IMR-90 (cell line): ENCODE data around the gene ZNF385B. TPM values are rescaled to one million over a fixed set of nuclear protein-coding genes. Genes with fewer than 3 reads are reported as not detected.

Experiments used
- ATAC-seq: fragments of 200-7000 bp; cut with Tn5 transposase; 2 replicates; pipeline ENCODE4 v1.9.1; 2020; ENCODE audit warnings: low read depth, mild to moderate bottlenecking, moderate library complexity
- BruUV-seq: library from RNA; stranded (reverse); fragments of 400-500 nt; replicated peaks from 2 replicates; lab custom pipeline; 2021; lab: Mats Ljungman, UMichigan
- CTCF ChIA-PET: fragments of 300-600 bp; formaldehyde crosslinking; extraction: SDS; loops from one replicate; lab custom pipeline; 2021; ENCODE audit warnings: antibody characterized with exemption; lab: Yijun Ruan, JAX
- POLR2A ChIA-PET: fragments of 300-600 bp; sonication (Branson Sonifier 250); formaldehyde crosslinking; loops from one replicate; lab custom pipeline; 2022; ENCODE audit warnings: antibody characterized with exemption; ENCODE audit not compliant: unreplicated experiment; lab: Charles Lee
- DNase-seq: peaks from one replicate; pipeline ENCODE4 v3.0.0; 2013
- H2AFZ ChIP-seq: replicated peaks from 2 replicates; pipeline ENCODE3; 2013; ENCODE audit warnings: low read length, mild to moderate bottlenecking; ENCODE audit not compliant: poor library complexity
- H2AK5ac ChIP-seq: 2 replicates; pipeline ENCODE4 v1.6.1; 2013; ENCODE audit warnings: low read depth, low read length, inconsistent platforms
- H2AK9ac ChIP-seq: replicated peaks from 2 replicates; pipeline ENCODE3; 2013; ENCODE audit warnings: mild to moderate bottlenecking, low read depth, low read length, moderate library complexity; ENCODE audit not compliant: poor library complexity
- H2BK120ac ChIP-seq: 2 replicates; pipeline ENCODE4 v1.6.1; 2013; ENCODE audit warnings: low read depth, low read length, inconsistent platforms
- H2BK15ac ChIP-seq: 3 replicates; pipeline ENCODE4 v1.6.1; 2013; ENCODE audit warnings: low read depth, low read length, inconsistent platforms
- H2BK20ac ChIP-seq: 2 replicates; pipeline ENCODE4 v1.6.1; 2013; ENCODE audit warnings: low read depth, mild to moderate bottlenecking, inconsistent platforms, low read length, moderate library complexity
- H2BK5ac ChIP-seq: 2 replicates; pipeline ENCODE4 v1.6.1; 2013; ENCODE audit warnings: mild to moderate bottlenecking, low read depth, low read length, inconsistent platforms; ENCODE audit not compliant: poor library complexity, severe bottlenecking
- H3K14ac ChIP-seq: replicated peaks from 2 replicates; pipeline ENCODE4 v1.6.1; 2013; ENCODE audit warnings: low read depth, low read length, inconsistent platforms
- H3K18ac ChIP-seq: 2 replicates; pipeline ENCODE4 v1.6.1; 2013; ENCODE audit warnings: low read depth, low read length, control low read depth
- H3K23ac ChIP-seq: 2 replicates; pipeline ENCODE4 v1.6.1; 2013; ENCODE audit warnings: low read depth, low read length, inconsistent platforms
- H3K27ac ChIP-seq: 2 replicates; pipeline ENCODE4 v1.5.1; 2013; ENCODE audit warnings: mild to moderate bottlenecking, control low read depth, low read length; ENCODE audit not compliant: insufficient read depth
- H3K27me3 ChIP-seq: 2 replicates; pipeline ENCODE4 v1.6.1; 2013; ENCODE audit warnings: low read length; ENCODE audit not compliant: control insufficient read depth, insufficient read depth
- H3K36me3 ChIP-seq: 2 replicates; pipeline ENCODE4 v1.6.1; 2013; ENCODE audit warnings: low read length, mixed read lengths; ENCODE audit not compliant: control insufficient read depth, insufficient read depth
- H3K4ac ChIP-seq: 2 replicates; pipeline ENCODE4 v1.6.1; 2013; ENCODE audit warnings: low read depth, low read length, inconsistent platforms
- H3K4me1 ChIP-seq: 2 replicates; pipeline ENCODE4 v1.6.1; 2013; ENCODE audit warnings: low read length, mixed read lengths; ENCODE audit not compliant: control insufficient read depth, insufficient read depth
- H3K4me2 ChIP-seq: 2 replicates; pipeline ENCODE4 v1.6.1; 2013; ENCODE audit warnings: low read depth, mild to moderate bottlenecking, control low read depth, low read length, moderate library complexity
- H3K4me3 ChIP-seq: 2 replicates; pipeline ENCODE4 v1.5.1; 2013; ENCODE audit warnings: low read depth, mild to moderate bottlenecking, control low read depth, low read length, moderate library complexity; ENCODE audit not compliant: insufficient read depth
- H3K56ac ChIP-seq: 2 replicates; pipeline ENCODE4 v1.6.1; 2013; ENCODE audit warnings: low read length, inconsistent platforms; ENCODE audit not compliant: insufficient read depth; ENCODE audit errors: extremely low read depth
- H3K79me1 ChIP-seq, 2 experiments: 2 replicates each; pipeline ENCODE4 v1.6.1; 2013; ENCODE audit warnings: low read length in 2 of 2, inconsistent platforms in 1 of 2, low read depth in 1 of 2
- H3K9ac ChIP-seq: 2 replicates; pipeline ENCODE4 v1.6.1; 2013; ENCODE audit warnings: low read depth, low read length, control low read depth
- H3K9me1 ChIP-seq: 2 replicates; pipeline ENCODE4 v1.6.1; 2013; ENCODE audit warnings: low read length, inconsistent platforms; ENCODE audit not compliant: insufficient read depth
- H3K9me3 ChIP-seq: 2 replicates; pipeline ENCODE4 v1.6.1; 2013; ENCODE audit warnings: low read length; ENCODE audit not compliant: control insufficient read depth, insufficient read depth
- H4K20me1 ChIP-seq: 2 replicates; pipeline ENCODE4 v1.6.1; 2013; ENCODE audit warnings: low read length, inconsistent platforms; ENCODE audit not compliant: insufficient read depth
- H4K5ac ChIP-seq: 2 replicates; pipeline ENCODE4 v1.6.1; 2013; ENCODE audit warnings: mild to moderate bottlenecking, low read depth, low read length, control low read depth
- H4K8ac ChIP-seq, 2 experiments: 2 replicates each; pipeline ENCODE4 v1.6.1; 2013; ENCODE audit warnings: low read depth in 2 of 2, low read length in 2 of 2, control low read depth in 1 of 2, inconsistent platforms in 1 of 2
- H4K91ac ChIP-seq: 2 replicates; pipeline ENCODE4 v1.6.1; 2013; ENCODE audit warnings: low read depth, low read length, inconsistent platforms; ENCODE audit not compliant: insufficient read depth
- BHLHE40 ChIP-seq: fragments of 150-350 bp; IDR thresholded peaks from 2 replicates; pipeline ENCODE4 v1.6.1; 2016; ENCODE audit warnings: mild to moderate bottlenecking, low read depth, low read length
- CEBPB ChIP-seq: IDR thresholded peaks from 2 replicates; pipeline ENCODE4 v1.6.1; 2012; ENCODE audit warnings: low read depth, low read length, improper control_type of control experiment
- CHD1 ChIP-seq: IDR thresholded peaks from 2 replicates; pipeline ENCODE4 v1.6.1; 2012; ENCODE audit warnings: low read depth, low read length, improper control_type of control experiment
- ELK1 ChIP-seq: fragments of 150-350 bp; IDR thresholded peaks from 2 replicates; pipeline ENCODE4 v1.6.1; 2016; ENCODE audit warnings: low read depth, mild to moderate bottlenecking, low read length, moderate library complexity, borderline replicate concordance
- FOS ChIP-seq: fragments of 150-350 bp; IDR thresholded peaks from 2 replicates; pipeline ENCODE4 v1.6.1; 2016; ENCODE audit warnings: low read depth, low read length
- MAFK ChIP-seq: IDR thresholded peaks from 2 replicates; pipeline ENCODE4 v1.6.1; 2012; ENCODE audit warnings: low read depth, low read length, improper control_type of control experiment
- MAZ ChIP-seq: IDR thresholded peaks from 2 replicates; pipeline ENCODE4 v1.6.1; 2012; ENCODE audit warnings: low read depth, mild to moderate bottlenecking, low read length, improper control_type of control experiment, moderate library complexity, borderline replicate concordance
- MXI1 ChIP-seq: IDR thresholded peaks from 2 replicates; pipeline ENCODE4 v1.6.1; 2012; ENCODE audit warnings: low read depth, mild to moderate bottlenecking, low read length, moderate library complexity, borderline replicate concordance
- NFE2L2 ChIP-seq: fragments of 150-350 bp; IDR thresholded peaks from 2 replicates; pipeline ENCODE4 v1.6.1; 2016; ENCODE audit warnings: low read depth, mild to moderate bottlenecking, low read length
- POLR2A ChIP-seq: IDR thresholded peaks from 2 replicates; pipeline ENCODE4 v1.6.1; 2012; ENCODE audit warnings: mild to moderate bottlenecking, low read depth, low read length
- RAD21 ChIP-seq: IDR thresholded peaks from 2 replicates; pipeline ENCODE4 v1.6.1; 2012; ENCODE audit warnings: low read length, improper control_type of control experiment
- RCOR1 ChIP-seq: IDR thresholded peaks from 2 replicates; pipeline ENCODE4 v1.6.1; 2012; ENCODE audit warnings: mild to moderate bottlenecking, low read length, improper control_type of control experiment; ENCODE audit not compliant: insufficient replicate concordance
- RFX5 ChIP-seq: IDR thresholded peaks from 2 replicates; pipeline ENCODE4 v1.8.0; 2012; ENCODE audit warnings: low read depth, mild to moderate bottlenecking, low read length, moderate library complexity
- SMC3 ChIP-seq: fragments of 150-350 bp; IDR thresholded peaks from 2 replicates; pipeline ENCODE4 v1.6.1; 2016; ENCODE audit warnings: low read depth, mild to moderate bottlenecking, antibody characterized with exemption, low read length, moderate library complexity
- USF2 ChIP-seq: fragments of 150-350 bp; IDR thresholded peaks from 2 replicates; pipeline ENCODE4 v1.6.1; 2017; ENCODE audit warnings: mild to moderate bottlenecking, antibody characterized with exemption, low read length, low read depth
- WGBS, 2 experiments: methylation state at CpG; one replicate each; pipeline versions ENCODE4 v1.1.5 to v1.1.7; 2013; ENCODE audit warnings: missing lambda C conversion rate in 2 of 2; ENCODE audit not compliant: insufficient read length in 1 of 2; ENCODE audit errors: extremely low coverage in 2 of 2; 5-methylcytosine and 5-hydroxymethylcytosine counted together
- dilution Hi-C: fragments of 300-500 bp; cut with HindIII; formaldehyde crosslinking; loops from one replicate; pipeline ENCODE4 v1.14.3; 2018; ENCODE audit warnings: low sequenced_read_pairs; ENCODE audit not compliant: unreplicated experiment
- in situ Hi-C: fragments of 300-500 bp; cut with MboI; formaldehyde crosslinking; loops from 3 replicates; pipeline ENCODE4 v1.14.3; 2019; ENCODE audit warnings: low sequenced_read_pairs, inconsistent platforms, mixed read lengths
- intact Hi-C: fragments of 100-400 bp; cut with micrococcal nuclease; formaldehyde crosslinking; loops from 2 replicates; pipeline ENCODE4 v1.10.0; 2022
- polyA plus RNA-seq, 3 experiments: library from polyadenylated mRNA; depleted of rRNA; stranded (reverse); fragments of >200 nt; gene quantifications; 2 replicates each; pipeline ENCODE4 v1.2.3, GENCODE V29; 2012; ENCODE audit warnings: low replicate concordance in 1 of 3
- total RNA-seq: library from RNA; depleted of rRNA; stranded (reverse); fragments of >200 nt; gene quantifications from 2 replicates; pipeline ENCODE4 v1.2.3, GENCODE V29; 2012
- TF ChIP-seq, protein P1 (sequence below): conservative IDR thresholded peaks from 2 replicates; pipeline ENCODE4 v1.5.1; 2012; ENCODE audit warnings: mild to moderate bottlenecking, low read depth, low read length, improper control_type of control experiment

The ZNF385B gene
- total and polyA plus RNA-seq, 2 of the 4 experiments (the other 2 are of a cell fraction) = not detected

- no peak overlapping the region for H2BK120ac ChIP-seq
- H2BK20ac ChIP-seq = no peak overlapping the region
- no peaks in the 10 kb centered on the region; the same call in 1 of the 2 replicates for H3K27me3 ChIP-seq
- H3K9ac ChIP-seq = no peak overlapping the region
- no peaks in the 10 kb centered on the region for H3K4me1 ChIP-seq
- H3K4ac ChIP-seq = no peak overlapping the region
- no peak overlapping the region for H2AK5ac ChIP-seq
- in situ Hi-C loops = no loop called here
- no peak overlapping the region for H2BK15ac ChIP-seq
- no peak for DNase-seq
- intact Hi-C loops = no loop called here
- H3K9me1 ChIP-seq = no peaks in the 10 kb centered on the region
- no peak overlapping the region for H3K23ac ChIP-seq
- dilution Hi-C loops = no loop called here
- no peak overlapping the region for H4K8ac ChIP-seq
- no peak overlapping the region for H2AK9ac ChIP-seq
- H3K27ac ChIP-seq = no peak overlapping the region
- no peaks in the 10 kb centered on the region for H3K79me1 ChIP-seq
- BruUV-seq = no TSS peak
- H3K4me3 ChIP-seq = no peak overlapping the region
- ChIA-PET CTCF (no interaction called here), POLR2A (no interaction called here)
- H3K56ac ChIP-seq = no peak overlapping the region
- no peak overlapping the region for H4K5ac ChIP-seq
- no CpG with 5 or more reads among the region's 1 CpG for WGBS, 2 experiments
- H3K14ac ChIP-seq = no peak overlapping the region
- TF ChIP-seq BHLHE40 (no peak), RAD21 (no peak), CHD1 (no peak), CEBPB (no peak), FOS (no peak), USF2 (no peak), MXI1 (no peak), SMC3 (no peak), POLR2A (no peak), ELK1 (no peak), MAFK (no peak), NFE2L2 (no peak), RFX5 (no peak), RCOR1 (no peak), MAZ (no peak)
- TF ChIP-seq, protein P1, sequence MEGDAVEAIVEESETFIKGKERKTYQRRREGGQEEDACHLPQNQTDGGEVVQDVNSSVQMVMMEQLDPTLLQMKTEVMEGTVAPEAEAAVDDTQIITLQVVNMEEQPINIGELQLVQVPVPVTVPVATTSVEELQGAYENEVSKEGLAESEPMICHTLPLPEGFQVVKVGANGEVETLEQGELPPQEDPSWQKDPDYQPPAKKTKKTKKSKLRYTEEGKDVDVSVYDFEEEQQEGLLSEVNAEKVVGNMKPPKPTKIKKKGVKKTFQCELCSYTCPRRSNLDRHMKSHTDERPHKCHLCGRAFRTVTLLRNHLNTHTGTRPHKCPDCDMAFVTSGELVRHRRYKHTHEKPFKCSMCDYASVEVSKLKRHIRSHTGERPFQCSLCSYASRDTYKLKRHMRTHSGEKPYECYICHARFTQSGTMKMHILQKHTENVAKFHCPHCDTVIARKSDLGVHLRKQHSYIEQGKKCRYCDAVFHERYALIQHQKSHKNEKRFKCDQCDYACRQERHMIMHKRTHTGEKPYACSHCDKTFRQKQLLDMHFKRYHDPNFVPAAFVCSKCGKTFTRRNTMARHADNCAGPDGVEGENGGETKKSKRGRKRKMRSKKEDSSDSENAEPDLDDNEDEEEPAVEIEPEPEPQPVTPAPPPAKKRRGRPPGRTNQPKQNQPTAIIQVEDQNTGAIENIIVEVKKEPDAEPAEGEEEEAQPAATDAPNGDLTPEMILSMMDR = no peak
- H2BK5ac ChIP-seq = no peak overlapping the region
- no peaks in the 10 kb centered on the region for H3K9me3 ChIP-seq
- no peak overlapping the region for H4K91ac ChIP-seq
- H3K36me3 ChIP-seq = no peaks in the 10 kb centered on the region
- no peak overlapping the region for H2AFZ ChIP-seq
- no peak overlapping the region for H3K18ac ChIP-seq
- H3K4me2 ChIP-seq = no peak overlapping the region
- ATAC-seq = no peak
- no peaks in the 10 kb centered on the region for H4K20me1 ChIP-seq
Observed at GRCh38 chr2:179764710-179765109, 96.7 kb downstream of the ZNF385B start.
